Activated naive CD8-positive, alpha-beta T cell treated with anti-CD3 and anti-CD28 coated beads, Interleukin-2, amount 50 U/mL, for 24 hours (primary cell): ENCODE data around the gene GTF3C1.

ENCODE experiments used
- ATAC-seq: fragments of 150-1000 bp; cut with Tn5 transposase; one replicate; pipeline ENCODE4 v1.10.0; 2021
- DNase-seq: peaks from one replicate; pipeline ENCODE4 v3.0.0; 2021
- H3K27ac Mint-ChIP-seq: one replicate; pipeline ENCODE4 v1.8.0; 2021; ENCODE audit warnings: mild to moderate bottlenecking, mixed read lengths
- H3K27me3 Mint-ChIP-seq: one replicate; pipeline ENCODE4 v1.8.0; 2021; ENCODE audit warnings: mixed read lengths
- H3K36me3 Mint-ChIP-seq: one replicate; pipeline ENCODE4 v1.8.0; 2021; ENCODE audit warnings: low read depth, mixed read lengths
- H3K4me1 Mint-ChIP-seq: one replicate; pipeline ENCODE4 v1.8.0; 2021; ENCODE audit warnings: mixed read lengths
- H3K4me3 Mint-ChIP-seq: one replicate; pipeline ENCODE4 v1.8.0; 2021; ENCODE audit warnings: mild to moderate bottlenecking, moderate library complexity, mixed read lengths
- H3K9me3 Mint-ChIP-seq: one replicate; pipeline ENCODE4 v1.8.0; 2021; ENCODE audit warnings: mixed read lengths

The GTF3C1 gene

GRCh38 chr16:27432558-27432957, 117.2 kb downstream of the GTF3C1 start:
- no peaks in the 10 kb centered on the region for H3K27me3 Mint-ChIP-seq
- DNase-seq (no peak), ATAC-seq (no peak)
- no peaks in the 10 kb centered on the region for H3K9me3 Mint-ChIP-seq
- H3K4me3 Mint-ChIP-seq: no peak overlapping the region
- H3K36me3 Mint-ChIP-seq: peaks cover 75% of the 10 kb centered on the region
- peak overlapping the region; percentile 80 for H3K27ac Mint-ChIP-seq
- H3K4me1 Mint-ChIP-seq: peaks cover 47% of the 10 kb centered on the region

GRCh38 chr16:27431773-27432532, 117.8 kb downstream of the GTF3C1 start:
- H3K27me3 Mint-ChIP-seq: no peaks in the 10 kb centered on the region
- ATAC-seq (peak; percentile 38), DNase-seq (no peak)
- peak overlapping the region; percentile 76 for H3K27ac Mint-ChIP-seq
- H3K4me1 Mint-ChIP-seq: peaks cover 53% of the 10 kb centered on the region
- H3K4me3 Mint-ChIP-seq: no peak overlapping the region
- H3K9me3 Mint-ChIP-seq: no peaks in the 10 kb centered on the region
- H3K36me3 Mint-ChIP-seq: peaks cover 76% of the 10 kb centered on the region

DNA sequence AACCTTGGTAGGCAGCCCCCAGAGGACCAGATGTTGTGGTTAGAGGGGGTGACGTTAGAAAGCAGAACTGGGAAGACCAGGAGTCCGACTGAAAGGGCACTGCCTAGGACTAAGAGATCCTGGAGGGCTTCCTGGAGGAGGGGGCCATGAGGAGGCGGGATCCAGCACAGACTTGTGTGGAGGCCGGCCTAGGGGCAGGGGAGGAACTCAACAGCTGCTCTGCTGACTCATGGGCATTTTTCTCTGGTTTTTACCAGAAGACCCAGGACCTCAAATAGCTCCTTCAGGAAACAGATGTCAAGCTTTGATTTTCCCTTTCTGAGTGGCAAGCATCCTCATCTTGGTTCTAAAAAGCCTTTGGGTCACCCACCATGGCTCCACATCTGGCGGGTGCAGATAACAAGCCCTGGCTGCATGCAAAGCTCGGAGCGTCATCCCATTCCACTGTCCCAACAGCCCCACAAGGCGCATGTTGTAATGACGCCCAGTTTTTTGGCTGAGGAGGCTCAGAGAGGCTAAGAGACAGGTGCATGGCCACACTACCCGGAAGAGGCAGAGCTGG, 118.7 kb downstream of the GTF3C1 start:
- DNase-seq (no peak), ATAC-seq (peak; percentile 22)
- Mint-ChIP-seq H3K27me3 (no peaks in the 10 kb centered on the region), H3K36me3 (peaks cover 76% of the 10 kb centered on the region), H3K4me3 (no peak overlapping the region), H3K4me1 (peaks cover 61% of the 10 kb centered on the region), H3K9me3 (no peaks in the 10 kb centered on the region), H3K27ac (peak overlapping the region; percentile 79)

DNA sequence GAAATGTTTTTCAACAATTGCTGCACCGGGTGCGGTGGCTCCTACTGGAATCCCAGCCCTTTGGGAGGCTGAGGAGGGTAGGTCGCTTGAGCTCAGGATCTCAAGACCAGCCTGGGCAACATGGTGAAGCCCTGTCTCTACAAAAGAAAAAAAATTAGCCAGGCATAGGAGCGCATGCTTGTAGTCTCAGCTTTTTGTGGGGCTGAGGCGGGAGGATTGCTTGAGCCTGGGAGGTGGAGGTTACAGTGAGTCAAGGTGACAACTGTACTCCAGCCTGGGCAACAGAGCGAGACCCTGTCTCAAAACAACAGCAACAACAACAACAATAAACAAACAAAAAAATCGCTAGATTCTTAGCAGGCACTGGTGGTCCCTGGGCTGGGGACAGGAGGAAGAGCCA, 119.2 kb downstream of the GTF3C1 start:
- no peaks in the 10 kb centered on the region for H3K27me3 Mint-ChIP-seq
- ATAC-seq: no peak
- no peaks in the 10 kb centered on the region for H3K9me3 Mint-ChIP-seq
- peaks cover 76% of the 10 kb centered on the region for H3K36me3 Mint-ChIP-seq
- peak overlapping the region; percentile 79 for H3K27ac Mint-ChIP-seq
- H3K4me1 Mint-ChIP-seq: peaks cover 66% of the 10 kb centered on the region
- DNase-seq: no peak
- no peak overlapping the region for H3K4me3 Mint-ChIP-seq

GRCh38 chr16:27429981-27430441, 119.7 kb downstream of the GTF3C1 start:
- ATAC-seq: no peak
- no peak for DNase-seq
- no peaks in the 10 kb centered on the region for H3K9me3 Mint-ChIP-seq
- H3K36me3 Mint-ChIP-seq: peaks cover 78% of the 10 kb centered on the region
- H3K27ac Mint-ChIP-seq: peak overlapping the region; percentile 79
- H3K4me3 Mint-ChIP-seq: no peak overlapping the region
- H3K27me3 Mint-ChIP-seq: no peaks in the 10 kb centered on the region
- H3K4me1 Mint-ChIP-seq: peaks cover 71% of the 10 kb centered on the region

- Mint-ChIP-seq H3K9me3 (no peaks in the 10 kb centered on the region), H3K27me3 (no peaks in the 10 kb centered on the region), H3K4me3 (peak overlapping the region; percentile 1), H3K36me3 (peaks cover 79% of the 10 kb centered on the region), H3K4me1 (peaks cover 75% of the 10 kb centered on the region), H3K27ac (peak overlapping the region; percentile 58)
- DNase-seq (no peak), ATAC-seq (no peak)
These were observed 120.3 kb downstream of the GTF3C1 start for GRCh38 chr16:27429330-27429871.

- H3K36me3 Mint-ChIP-seq: peaks cover 79% of the 10 kb centered on the region
- no peak for ATAC-seq
- no peaks in the 10 kb centered on the region for H3K27me3 Mint-ChIP-seq
- peaks cover 87% of the 10 kb centered on the region for H3K4me1 Mint-ChIP-seq
- no peak overlapping the region for H3K4me3 Mint-ChIP-seq
- H3K9me3 Mint-ChIP-seq: no peaks in the 10 kb centered on the region
- H3K27ac Mint-ChIP-seq: peak overlapping the region; percentile 62
- DNase-seq: no peak
These were observed 121.5 kb downstream of the GTF3C1 start for GRCh38 chr16:27428026-27428785.

DNA sequence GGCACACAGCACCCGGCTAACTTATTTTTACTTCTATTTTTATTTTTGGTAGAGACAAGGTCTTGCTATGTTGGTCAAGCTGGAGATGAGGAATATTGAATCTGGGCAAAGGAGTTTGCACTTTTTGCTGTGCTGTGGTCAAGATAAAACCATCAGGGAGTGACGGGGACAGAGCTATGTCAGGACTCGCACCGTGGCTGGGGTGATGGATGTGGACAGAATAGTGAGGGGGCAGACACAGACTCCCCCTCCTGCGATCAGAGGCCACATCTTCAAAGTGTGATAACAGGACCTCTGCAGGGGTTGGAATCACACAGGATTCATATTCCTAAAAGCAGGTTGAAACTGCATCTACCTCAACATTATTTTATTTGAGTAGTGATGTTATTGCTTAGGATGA, 122.2 kb downstream of the GTF3C1 start:
- peak overlapping the region; percentile 41 for H3K4me3 Mint-ChIP-seq
- peaks cover 79% of the 10 kb centered on the region for H3K36me3 Mint-ChIP-seq
- DNase-seq (no peak), ATAC-seq (no peak)
- H3K27ac Mint-ChIP-seq: peak overlapping the region; percentile 78
- peaks cover under 1% of the 10 kb centered on the region for H3K9me3 Mint-ChIP-seq
- H3K27me3 Mint-ChIP-seq: no peaks in the 10 kb centered on the region
- H3K4me1 Mint-ChIP-seq: peaks cover 88% of the 10 kb centered on the region

DNA sequence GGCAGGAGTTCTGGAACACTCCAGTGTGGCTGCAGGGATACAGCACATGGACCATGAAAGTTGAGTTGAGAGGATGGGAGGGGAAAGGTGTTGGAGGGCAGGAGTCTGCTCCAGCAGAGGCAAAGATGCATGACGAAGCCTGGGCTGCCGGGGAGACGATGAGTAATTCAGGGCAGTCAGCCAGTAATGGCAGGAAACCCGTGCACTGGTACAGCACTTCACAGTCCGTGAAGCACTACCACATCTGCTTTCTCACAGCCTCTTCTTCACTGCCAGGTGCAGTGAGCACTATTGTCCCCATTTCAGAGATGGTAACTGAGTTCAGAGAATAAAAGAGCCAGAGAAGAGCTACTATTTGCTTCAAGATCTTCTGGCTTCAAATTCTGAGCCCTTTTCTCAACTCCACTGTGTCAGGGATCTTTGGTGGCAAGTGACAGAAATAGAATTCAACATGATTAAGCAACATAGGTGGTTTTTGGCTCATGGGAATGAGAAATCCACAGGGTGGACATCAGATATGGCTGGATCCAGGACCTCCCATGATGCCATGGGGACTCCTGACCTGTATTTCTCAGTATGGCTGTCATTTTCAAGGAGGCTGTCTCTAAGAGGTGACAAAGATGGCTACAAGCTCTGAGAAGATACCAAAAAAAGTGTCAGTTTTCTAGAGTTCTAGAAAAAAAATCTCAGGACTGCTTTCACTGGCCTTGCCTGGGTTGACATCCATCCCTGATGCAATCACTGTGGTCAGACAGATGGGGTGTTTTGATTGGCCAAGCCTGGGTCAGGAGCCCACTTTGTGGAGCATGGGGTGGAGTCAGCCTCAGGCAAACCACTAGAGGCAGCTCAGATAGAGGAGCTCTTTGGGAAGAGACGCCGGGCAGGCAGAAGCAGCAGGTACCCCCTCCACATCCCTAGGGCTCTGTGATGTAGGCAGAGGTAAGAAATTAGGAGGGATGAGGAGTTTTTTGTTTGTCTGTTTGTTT, 123.0 kb downstream of the GTF3C1 start:
- Mint-ChIP-seq H3K9me3 (peaks cover 9% of the 10 kb centered on the region), H3K36me3 (peaks cover 82% of the 10 kb centered on the region), H3K4me1 (peaks cover 92% of the 10 kb centered on the region), H3K27ac (peak overlapping the region; percentile 78), H3K27me3 (no peaks in the 10 kb centered on the region), H3K4me3 (peak overlapping the region; percentile 41)
- ATAC-seq: peak; percentile 95
- DNase-seq: peak; percentile 74

GRCh38 chr16:27425961-27426360, 123.8 kb downstream of the GTF3C1 start:
- Mint-ChIP-seq H3K4me1 (peaks cover 88% of the 10 kb centered on the region), H3K9me3 (peaks cover 12% of the 10 kb centered on the region), H3K27ac (peak overlapping the region; percentile 78), H3K4me3 (peak overlapping the region; percentile 6), H3K36me3 (peaks cover 85% of the 10 kb centered on the region), H3K27me3 (no peaks in the 10 kb centered on the region)
- DNase-seq: no peak
- no peak for ATAC-seq

DNA sequence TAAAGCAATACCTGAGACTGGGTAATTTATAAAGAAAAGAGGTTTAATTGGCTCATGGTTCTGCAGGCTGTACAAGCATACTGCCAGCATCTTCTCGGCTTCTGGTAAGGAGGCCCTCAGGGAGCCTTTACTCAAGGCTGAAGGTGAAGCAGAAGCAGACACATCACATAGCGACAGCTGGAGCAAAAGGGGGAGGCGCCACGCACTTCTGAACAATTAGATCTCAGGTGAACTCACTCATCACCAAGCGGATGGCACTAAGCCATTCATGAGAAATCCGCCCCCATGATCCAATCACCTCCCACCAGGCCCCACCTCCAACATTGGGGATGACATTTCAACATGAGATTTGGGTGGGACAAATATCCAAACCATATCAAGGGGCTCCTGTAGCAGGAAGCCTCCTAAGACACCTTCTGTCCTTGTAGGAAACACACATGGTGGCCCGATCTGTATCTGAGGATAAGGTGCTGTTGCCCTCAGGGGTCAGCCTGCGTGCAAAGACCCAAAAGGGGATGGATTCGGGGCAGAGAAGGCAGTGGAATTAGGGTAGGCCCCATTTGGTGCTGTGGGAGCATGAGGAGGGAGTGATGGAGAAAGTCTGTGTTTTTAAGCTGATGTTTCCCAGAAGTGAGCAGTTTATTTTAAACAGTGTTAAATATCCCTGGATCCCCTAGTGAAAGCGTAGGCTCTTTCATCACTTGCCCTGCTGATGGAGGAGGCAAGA, 124.8 kb downstream of the GTF3C1 start:
- ATAC-seq: no peak
- no peak overlapping the region for H3K4me3 Mint-ChIP-seq

GRCh38 chr16:27421961-27422740, 127.6 kb downstream of the GTF3C1 start:
- ATAC-seq: no peak

More for the DNA sequence above, 124.8 kb downstream of the GTF3C1 start:
- peaks cover 23% of the 10 kb centered on the region for H3K9me3 Mint-ChIP-seq
- no peaks in the 10 kb centered on the region for H3K27me3 Mint-ChIP-seq
- H3K4me1 Mint-ChIP-seq: peaks cover 89% of the 10 kb centered on the region
- no peak for DNase-seq
- H3K36me3 Mint-ChIP-seq: peaks cover 87% of the 10 kb centered on the region
- peak overlapping the region; percentile 78 for H3K27ac Mint-ChIP-seq

More at GRCh38 chr16:27421961-27422740, 127.6 kb downstream of the GTF3C1 start:
- H3K4me3 Mint-ChIP-seq: no peak overlapping the region
- H3K27me3 Mint-ChIP-seq: no peaks in the 10 kb centered on the region
- H3K27ac Mint-ChIP-seq: peak overlapping the region; percentile 33
- DNase-seq: no peak
- H3K9me3 Mint-ChIP-seq: peaks cover 24% of the 10 kb centered on the region
- peaks cover 74% of the 10 kb centered on the region for H3K4me1 Mint-ChIP-seq
- peaks cover 89% of the 10 kb centered on the region for H3K36me3 Mint-ChIP-seq
